ENCODE results near the gene MKLN1. TPM values are rescaled to one million over a fixed set of nuclear protein-coding genes. Genes with fewer than 3 reads are reported as not detected.

MKLN1 gene
- total RNA-seq, result 60.4 TPM
- long read RNA-seq, full-length matches to known transcripts, result 26 of 61 reads
- long read RNA-seq, partial matches to known transcripts, result 10 of 61 reads
- long read RNA-seq, other reads (novel, unspliced or antisense), result 25 of 61 reads

DNA sequence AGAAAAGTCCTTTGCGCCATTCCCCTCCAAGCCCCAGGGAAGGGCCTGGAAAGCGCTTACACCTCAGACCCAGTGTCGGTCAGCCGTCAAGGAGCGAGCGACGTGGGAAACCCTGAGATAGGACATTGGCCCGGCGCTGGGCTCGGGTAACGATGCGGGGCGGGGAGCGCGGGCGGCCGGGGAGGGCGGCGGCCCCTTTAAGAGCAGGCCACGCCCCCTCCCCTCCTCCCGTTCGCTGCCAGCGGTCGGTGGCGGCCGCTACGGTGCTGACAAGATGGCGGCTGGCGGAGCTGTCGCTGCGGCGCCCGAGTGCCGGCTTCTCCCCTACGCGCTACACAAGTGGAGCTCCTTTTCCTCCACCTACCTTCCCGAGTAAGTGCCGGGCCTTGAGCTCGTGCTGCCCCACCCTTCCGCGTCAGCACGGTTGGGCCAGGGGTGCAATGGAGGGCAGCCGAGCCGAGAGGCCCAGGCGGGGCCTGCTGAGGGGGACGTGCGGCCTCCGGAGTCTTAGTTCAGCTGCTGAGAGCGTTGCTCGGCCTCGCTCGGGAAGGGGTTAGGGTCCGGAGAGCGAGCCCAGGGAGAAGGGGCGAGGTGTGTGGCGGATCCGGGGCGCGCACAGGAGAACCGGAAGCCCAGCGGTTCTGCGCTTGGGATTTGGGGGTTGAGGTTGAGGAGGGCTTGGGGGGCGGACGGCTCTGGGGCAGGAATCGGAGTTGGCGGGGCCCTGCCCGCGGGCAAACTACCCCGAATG lies at the start of gene MKLN1:
Gene MKLN1 (plus strand): TSS at position 251 of the 751 bp plus-strand sequence. CDS start 24 bp downstream, at position 275.
- H3K4me3 ChIP-seq, result peak within 1 kb of the TSS; percentile 88
- intact Hi-C loops (cut with DNase I), result no loop called here
- TF ChIP-seq, protein P1, sequence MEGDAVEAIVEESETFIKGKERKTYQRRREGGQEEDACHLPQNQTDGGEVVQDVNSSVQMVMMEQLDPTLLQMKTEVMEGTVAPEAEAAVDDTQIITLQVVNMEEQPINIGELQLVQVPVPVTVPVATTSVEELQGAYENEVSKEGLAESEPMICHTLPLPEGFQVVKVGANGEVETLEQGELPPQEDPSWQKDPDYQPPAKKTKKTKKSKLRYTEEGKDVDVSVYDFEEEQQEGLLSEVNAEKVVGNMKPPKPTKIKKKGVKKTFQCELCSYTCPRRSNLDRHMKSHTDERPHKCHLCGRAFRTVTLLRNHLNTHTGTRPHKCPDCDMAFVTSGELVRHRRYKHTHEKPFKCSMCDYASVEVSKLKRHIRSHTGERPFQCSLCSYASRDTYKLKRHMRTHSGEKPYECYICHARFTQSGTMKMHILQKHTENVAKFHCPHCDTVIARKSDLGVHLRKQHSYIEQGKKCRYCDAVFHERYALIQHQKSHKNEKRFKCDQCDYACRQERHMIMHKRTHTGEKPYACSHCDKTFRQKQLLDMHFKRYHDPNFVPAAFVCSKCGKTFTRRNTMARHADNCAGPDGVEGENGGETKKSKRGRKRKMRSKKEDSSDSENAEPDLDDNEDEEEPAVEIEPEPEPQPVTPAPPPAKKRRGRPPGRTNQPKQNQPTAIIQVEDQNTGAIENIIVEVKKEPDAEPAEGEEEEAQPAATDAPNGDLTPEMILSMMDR (IDR thresholded peaks at IDR 0.05), result no peak
- DNase-seq (peak; percentile 96), ATAC-seq (peak; percentile 99 to 100)
- H3K4me1 ChIP-seq, result peaks cover 36% of the 10 kb centered on the region
- H3K9me3 ChIP-seq, result no peaks in the 10 kb centered on the region
- H3K27ac ChIP-seq, result peak within 1 kb of the TSS; percentile 99
- H3K36me3 ChIP-seq, result no peaks in the 10 kb centered on the region
- no peaks in the 10 kb centered on the region for H3K27me3 ChIP-seq (ENCODE audit: low read depth)

DNA sequence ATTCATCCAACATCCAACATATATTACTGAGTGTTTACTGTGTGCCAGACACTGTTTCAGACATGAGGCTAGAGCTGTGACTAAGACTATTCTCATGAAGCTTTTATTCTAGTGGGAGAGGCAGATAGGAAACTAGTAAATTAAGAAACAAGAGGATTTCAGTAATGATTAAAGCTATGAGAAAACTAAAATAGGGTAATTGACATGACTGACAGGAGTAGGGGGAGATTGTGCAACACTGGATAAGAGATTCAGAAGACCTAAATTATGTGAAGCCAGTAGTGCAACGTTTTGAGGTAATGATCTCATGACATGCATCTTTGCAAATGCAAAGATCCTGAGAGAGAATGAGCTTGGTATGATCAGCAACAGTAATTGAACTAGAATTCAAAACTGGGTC lies 48.6 kb upstream of the MKLN1 start:
- Histone ChIP-seq H3K27ac (no peak overlapping the region), H3K4me3 (no peak overlapping the region), H3K9me3 (peaks cover 4% of the 10 kb centered on the region), H3K4me1 (no peaks in the 10 kb centered on the region), H3K36me3 (no peaks in the 10 kb centered on the region), H3K27me3 (ENCODE audit: low read depth) (no peaks in the 10 kb centered on the region)
- ATAC-seq (no peak), DNase-seq (no peak)
- intact Hi-C loops (cut with DNase I), result no loop called here
- TF ChIP-seq, protein P1 (IDR thresholded peaks at IDR 0.05), result no peak

DNA sequence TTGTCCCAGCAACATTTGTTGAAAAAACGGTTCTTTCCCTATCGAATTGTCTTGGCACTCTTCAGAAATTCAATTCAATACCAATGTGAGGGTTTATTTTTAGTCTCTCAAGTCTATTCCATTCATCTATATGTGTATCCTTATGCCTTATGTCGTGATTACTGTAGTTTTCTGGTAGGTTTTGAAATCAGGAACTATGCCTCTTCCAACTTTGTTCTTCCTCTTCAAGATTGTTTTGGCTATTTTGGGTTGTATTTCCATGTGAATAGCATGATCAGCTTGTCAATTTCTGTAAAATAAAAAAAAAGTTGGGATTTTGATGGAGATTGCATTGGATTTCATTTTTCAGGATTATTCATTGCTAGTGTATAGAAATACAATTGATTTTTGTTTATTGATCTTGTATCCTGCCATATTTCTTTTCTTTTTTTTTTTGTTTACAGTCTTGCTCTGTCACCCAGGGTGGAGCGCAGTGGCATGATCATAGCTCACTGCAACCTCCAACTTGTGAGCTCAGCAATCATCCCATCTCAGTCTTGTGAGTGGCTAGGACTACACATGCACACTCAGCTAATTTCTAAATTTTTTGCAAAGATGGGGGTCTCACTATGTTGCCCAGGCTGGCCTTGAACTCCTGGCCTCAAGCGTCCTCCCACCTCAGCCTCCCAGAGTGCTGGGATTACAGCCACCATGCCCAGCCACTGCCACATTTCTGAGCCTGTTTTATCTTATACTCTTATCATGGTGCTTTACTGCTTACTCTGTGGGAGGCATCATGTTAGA lies 46.2 kb upstream of the MKLN1 start:
- Histone ChIP-seq H3K27me3 (ENCODE audit: low read depth) (no peaks in the 10 kb centered on the region), H3K27ac (no peak overlapping the region), H3K36me3 (no peaks in the 10 kb centered on the region), H3K4me3 (no peak overlapping the region), H3K9me3 (peaks cover 4% of the 10 kb centered on the region), H3K4me1 (peaks cover 15% of the 10 kb centered on the region)
- DNase-seq (no peak), ATAC-seq (no peak)
- intact Hi-C loops (cut with DNase I), result no loop called here
- TF ChIP-seq, protein P1 (IDR thresholded peaks at IDR 0.05), result no peak

DNA sequence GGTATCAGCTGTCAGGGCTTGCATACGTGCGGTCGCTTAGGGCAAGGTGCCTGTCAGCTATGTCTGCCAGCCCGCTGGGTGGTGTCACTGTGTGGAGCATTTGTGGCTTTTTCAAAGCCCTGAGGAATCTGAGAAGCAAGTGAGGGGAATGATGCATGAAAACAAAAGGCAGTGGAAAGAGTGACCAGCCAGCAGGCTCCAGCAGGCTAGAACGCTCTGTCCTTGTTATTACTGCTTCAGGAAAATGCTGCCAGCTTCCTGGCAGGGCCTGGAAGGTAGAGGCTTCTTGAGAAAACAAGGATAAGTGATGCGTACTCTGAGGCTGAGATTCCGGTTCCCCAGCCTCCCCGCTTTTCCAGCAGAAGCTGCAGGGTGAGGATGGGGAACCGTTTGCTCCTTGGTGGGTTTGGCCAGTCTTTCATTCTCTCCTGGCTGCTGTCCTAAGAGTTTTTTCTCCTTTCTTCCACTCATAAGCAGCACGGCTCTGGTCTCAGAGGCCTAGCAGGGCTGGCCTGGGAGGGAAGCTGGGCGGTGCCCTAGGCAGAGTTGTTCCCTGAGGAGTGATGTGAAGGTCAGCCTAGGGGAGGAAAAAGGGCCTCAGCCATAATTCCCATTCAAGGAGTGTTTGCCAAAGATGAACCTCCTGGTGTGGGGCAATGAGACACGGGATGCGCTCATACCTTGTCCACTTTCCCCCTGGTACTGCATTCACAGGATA lies 42.8 kb upstream of the MKLN1 start:
- peak overlapping the region; percentile 74 for H3K27ac ChIP-seq
- ATAC-seq (peak; percentile 63 to 77), DNase-seq (peak; percentile 59)
- no peaks in the 10 kb centered on the region for H3K27me3 ChIP-seq (ENCODE audit: low read depth)
- no peaks in the 10 kb centered on the region for H3K36me3 ChIP-seq
- no peak overlapping the region for H3K4me3 ChIP-seq
- TF ChIP-seq, protein P1 (IDR thresholded peaks at IDR 0.05), result no peak
- intact Hi-C loops (cut with DNase I), result no loop called here
- H3K9me3 ChIP-seq, result peaks cover 4% of the 10 kb centered on the region
- peaks cover 15% of the 10 kb centered on the region for H3K4me1 ChIP-seq

DNA sequence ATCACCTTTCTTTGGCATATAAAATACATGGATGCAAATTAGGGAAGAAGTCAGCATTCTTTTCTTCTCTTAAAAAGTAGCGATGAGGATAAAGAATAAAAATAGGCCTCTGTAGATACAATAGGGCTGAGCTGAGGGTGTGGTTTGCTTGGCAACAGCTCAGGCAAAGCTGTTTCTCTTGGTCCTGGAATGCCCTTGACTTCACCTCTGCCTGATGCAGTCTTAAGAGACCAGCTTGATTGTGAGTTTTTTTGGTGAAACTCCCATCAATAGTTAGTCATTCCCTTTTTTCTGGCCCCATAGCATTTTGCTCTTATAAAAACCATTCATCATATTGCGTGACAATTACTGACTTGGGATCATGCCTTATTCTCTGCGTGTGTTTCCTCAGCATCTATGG lies 42.1 kb upstream of the MKLN1 start:
- TF ChIP-seq, protein P1 (IDR thresholded peaks at IDR 0.05), result no peak
- ATAC-seq (peak in 1 of 2 donors; percentile 47), DNase-seq (no peak)
- intact Hi-C loops (cut with DNase I), result no loop called here
- H3K27me3 ChIP-seq (ENCODE audit: low read depth), result no peaks in the 10 kb centered on the region
- peak overlapping the region; percentile 74 for H3K27ac ChIP-seq
- H3K4me3 ChIP-seq, result no peak overlapping the region
- H3K4me1 ChIP-seq, result peaks cover 15% of the 10 kb centered on the region
- no peaks in the 10 kb centered on the region for H3K36me3 ChIP-seq
- peaks cover under 1% of the 10 kb centered on the region for H3K9me3 ChIP-seq
